Tibial artery (tissue), 4 donors: ENCODE data around the gene TEAD4.

Experiments
- DNase-seq, 2 donors: peaks; one replicate each; pipeline ENCODE4 v3.0.0-alpha.2; 2019
- H3K27ac ChIP-seq, 2 donors: fragments of 200-600 bp; sonication (generic) in 1 of 2; 1 replicate in 1 of 2; 2 replicates in 1 of 2; pipeline ENCODE4 v1.5.1; 2018 to 2019; ENCODE audit warnings: mild to moderate bottlenecking in 1 of 2
- H3K27me3 ChIP-seq, 2 donors: fragments of 200-600 bp; sonication (generic) in 1 of 2; one replicate each; pipeline versions ENCODE4 v1.5.1 to v1.6.0; 2016 to 2019
- H3K36me3 ChIP-seq, 3 donors: fragments of 200-600 bp; sonication (generic) in 2 of 3; one replicate each; pipeline ENCODE4 v1.5.1; 2016 to 2019; ENCODE audit warnings: mild to moderate bottlenecking in 2 of 3
- H3K4me1 ChIP-seq, 4 donors: fragments of 200-600 bp; sonication (generic) in 2 of 4; 1 replicate in 3 of 4; 2 replicates in 1 of 4; pipeline ENCODE4 v1.5.1; 2016 to 2019
- H3K4me3 ChIP-seq, 2 donors: fragments of 200-600 bp; sonication (generic) in 1 of 2; 1 replicate in 1 of 2; 2 replicates in 1 of 2; pipeline ENCODE4 v1.5.1; 2018 to 2019; ENCODE audit warnings: mild to moderate bottlenecking in 2 of 2
- H3K9me3 ChIP-seq, 3 donors: fragments of 200-600 bp; sonication (generic) in 1 of 3; one replicate each; pipeline ENCODE4 v1.5.1; 2016 to 2019
- intact Hi-C: fragments of 100-400 bp; cut with DNase I; formaldehyde crosslinking; loops from one replicate; pipeline ENCODE4 v1.15.0; 2023; ENCODE audit warnings: low total_unique reads
- TF ChIP-seq, protein P1 (sequence below), 2 experiments: fragments of 200-600 bp in 1 of 2; fragments of 450-650 bp in 1 of 2; IDR thresholded peaks; one replicate each; pipeline ENCODE4 v1.5.1; 2017 to 2019; ENCODE audit warnings: antibody characterized with exemption in 2 of 2, mild to moderate bottlenecking in 1 of 2, moderate library complexity in 1 of 2

Gene TEAD4

GRCh38 chr12:3087758-3088650, 128.8 kb downstream of the TEAD4 start:
- DNase-seq = no peak
- Histone ChIP-seq H3K27me3 (no peaks in the 10 kb centered on the region), H3K27ac (no peak overlapping the region), H3K4me1 (peaks cover 0 to 24% (median 9%) of the 10 kb centered on the region in 4 donors), H3K9me3 (no peaks in the 10 kb centered on the region), H3K36me3 (peaks cover 0 to 15% (median 8%) of the 10 kb centered on the region in 3 donors), H3K4me3 (no peak overlapping the region)
- TF ChIP-seq, protein P1, sequence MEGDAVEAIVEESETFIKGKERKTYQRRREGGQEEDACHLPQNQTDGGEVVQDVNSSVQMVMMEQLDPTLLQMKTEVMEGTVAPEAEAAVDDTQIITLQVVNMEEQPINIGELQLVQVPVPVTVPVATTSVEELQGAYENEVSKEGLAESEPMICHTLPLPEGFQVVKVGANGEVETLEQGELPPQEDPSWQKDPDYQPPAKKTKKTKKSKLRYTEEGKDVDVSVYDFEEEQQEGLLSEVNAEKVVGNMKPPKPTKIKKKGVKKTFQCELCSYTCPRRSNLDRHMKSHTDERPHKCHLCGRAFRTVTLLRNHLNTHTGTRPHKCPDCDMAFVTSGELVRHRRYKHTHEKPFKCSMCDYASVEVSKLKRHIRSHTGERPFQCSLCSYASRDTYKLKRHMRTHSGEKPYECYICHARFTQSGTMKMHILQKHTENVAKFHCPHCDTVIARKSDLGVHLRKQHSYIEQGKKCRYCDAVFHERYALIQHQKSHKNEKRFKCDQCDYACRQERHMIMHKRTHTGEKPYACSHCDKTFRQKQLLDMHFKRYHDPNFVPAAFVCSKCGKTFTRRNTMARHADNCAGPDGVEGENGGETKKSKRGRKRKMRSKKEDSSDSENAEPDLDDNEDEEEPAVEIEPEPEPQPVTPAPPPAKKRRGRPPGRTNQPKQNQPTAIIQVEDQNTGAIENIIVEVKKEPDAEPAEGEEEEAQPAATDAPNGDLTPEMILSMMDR (IDR thresholded peaks at IDR 0.05) = no peak
- intact Hi-C loops = no loop called here

DNA sequence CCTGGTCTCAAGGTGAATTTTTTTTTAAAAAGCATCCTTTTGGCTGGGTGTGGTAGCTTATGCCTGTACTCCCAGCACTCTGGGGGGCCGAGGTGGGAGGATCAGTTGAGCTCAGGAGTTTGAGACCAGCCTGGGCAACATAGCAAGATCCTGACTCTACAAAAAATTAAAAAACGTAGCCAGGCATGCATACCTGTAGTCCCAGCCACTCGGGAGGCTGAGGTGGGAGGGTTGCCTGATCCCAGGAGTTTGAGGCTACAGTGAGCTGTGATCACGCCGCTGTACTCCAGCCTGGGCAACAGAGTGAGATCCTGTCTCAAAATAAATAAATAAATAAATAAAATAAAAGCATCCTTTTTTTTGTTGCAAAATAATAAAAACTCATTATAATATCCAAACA, 130.4 kb downstream of the TEAD4 start:
- peaks cover 0 to 24% (median 9%) of the 10 kb centered on the region in 4 donors for H3K4me1 ChIP-seq
- TF ChIP-seq, protein P1 (IDR thresholded peaks at IDR 0.05) = no peak
- H3K27ac ChIP-seq = no peak overlapping the region
- no peak overlapping the region for H3K4me3 ChIP-seq
- H3K9me3 ChIP-seq = no peaks in the 10 kb centered on the region
- no peak for DNase-seq
- peaks cover 0 to 7% (median 2%) of the 10 kb centered on the region in 3 donors for H3K36me3 ChIP-seq
- intact Hi-C loops = no loop called here
- H3K27me3 ChIP-seq = no peaks in the 10 kb centered on the region
